HG03064 (cell line): ENCODE results near the gene AGXT2.
"Not testable (repeated sequence)": the region's sequence is repeated elsewhere in the genome, so short reads cannot be mapped to it uniquely, and the experiment has no call there.

Source experiments
- ATAC-seq: cut with Tn5 transposase; IDR thresholded peaks from one replicate; pipeline ENCODE4 v1.9.1; 2021; ENCODE audit warnings: low read depth; ENCODE audit not compliant: unreplicated experiment

Gene AGXT2

DNA sequence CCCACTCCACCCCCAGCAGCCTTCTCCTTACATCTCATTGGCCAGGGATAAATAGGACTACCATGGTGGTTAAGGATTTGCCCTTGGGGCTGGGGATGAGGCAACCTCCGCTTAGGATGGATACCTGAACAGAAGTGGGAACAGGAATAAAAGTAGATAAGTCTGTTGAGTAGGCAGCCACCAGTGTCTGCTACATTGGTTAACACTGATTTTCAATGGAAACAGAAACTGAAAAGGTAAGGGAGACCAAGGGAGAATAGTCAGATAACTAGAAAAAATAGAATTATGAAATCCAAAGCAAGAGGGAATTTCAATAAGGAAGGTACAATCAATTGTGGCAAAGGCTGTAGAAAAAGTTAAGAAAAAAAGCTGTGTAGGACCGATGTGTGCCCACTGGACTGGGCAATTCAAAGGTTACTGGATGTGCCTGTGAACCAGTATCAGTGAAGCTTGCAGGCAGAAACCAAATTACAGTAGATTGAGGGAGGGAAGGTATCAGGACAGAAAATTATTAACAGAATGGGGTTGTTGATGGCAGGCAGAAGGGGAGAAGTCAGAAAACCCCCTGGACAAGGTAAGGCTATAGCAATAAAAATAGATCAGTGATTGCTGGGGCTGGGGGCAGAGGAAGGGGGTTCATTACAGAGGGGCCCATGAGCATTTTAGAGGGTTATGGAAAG is 69.7 kb downstream of the AGXT2 start:
- ATAC-seq: peak; percentile 81

DNA sequence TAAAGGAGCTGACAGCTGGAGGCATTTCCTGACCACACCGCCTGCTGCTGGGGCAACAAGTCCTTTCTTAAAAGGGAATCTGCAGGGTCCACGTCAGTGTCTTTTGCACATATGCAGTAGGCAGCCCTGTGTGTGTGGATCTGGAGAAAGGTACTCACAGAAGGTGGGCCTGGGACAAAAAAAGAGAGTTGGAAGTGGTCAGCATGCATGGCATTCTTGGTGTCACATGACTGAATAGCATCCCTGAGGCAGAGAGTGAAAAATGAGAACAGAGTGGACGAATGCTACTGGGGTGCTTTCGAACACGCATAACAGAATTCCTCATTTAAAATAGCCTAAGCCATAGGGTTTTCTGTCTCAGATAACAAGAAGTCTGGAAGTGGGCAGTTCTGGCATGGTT is 71.4 kb downstream of the AGXT2 start:
- ATAC-seq: no peak

DNA sequence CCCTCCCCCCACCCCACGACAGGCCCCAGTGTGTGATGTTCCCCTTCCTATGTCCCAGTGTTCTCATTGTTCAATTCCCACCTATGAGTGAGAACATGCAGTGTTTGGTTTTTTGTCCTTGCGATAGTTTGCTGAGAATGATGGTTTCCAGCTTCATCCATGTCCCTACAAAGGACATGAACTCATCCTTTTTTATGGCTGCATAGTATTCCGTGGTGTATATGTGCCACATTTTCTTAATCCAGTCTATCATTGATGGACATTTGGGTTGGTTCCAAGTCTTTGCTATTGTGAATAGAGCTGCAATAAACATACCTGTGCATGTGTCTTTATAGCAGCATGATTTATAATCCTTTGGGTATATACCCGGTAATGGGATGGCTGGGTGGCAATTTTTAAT is 76.1 kb downstream of the AGXT2 start:
- ATAC-seq: not testable (repeated sequence)

DNA sequence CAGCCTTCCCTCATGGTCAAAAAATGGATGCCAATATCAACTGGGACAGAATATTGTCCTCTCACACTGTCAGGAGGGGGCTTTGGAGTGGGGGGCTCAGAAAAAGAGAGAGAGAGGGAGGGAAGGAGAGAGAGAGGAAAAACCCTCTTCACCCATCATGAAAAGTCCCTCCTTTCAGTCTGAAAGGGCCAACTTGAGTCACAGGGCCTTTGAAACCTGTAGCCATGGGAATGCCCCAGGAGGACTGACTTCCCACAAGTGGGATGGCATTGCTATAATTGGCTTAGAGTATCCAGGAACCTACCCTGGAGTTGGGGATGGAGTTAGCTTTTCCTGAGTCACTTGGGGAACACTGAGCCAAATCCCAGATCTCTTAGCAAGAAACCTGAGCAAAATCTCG is 77.2 kb downstream of the AGXT2 start:
- no peak for ATAC-seq

DNA sequence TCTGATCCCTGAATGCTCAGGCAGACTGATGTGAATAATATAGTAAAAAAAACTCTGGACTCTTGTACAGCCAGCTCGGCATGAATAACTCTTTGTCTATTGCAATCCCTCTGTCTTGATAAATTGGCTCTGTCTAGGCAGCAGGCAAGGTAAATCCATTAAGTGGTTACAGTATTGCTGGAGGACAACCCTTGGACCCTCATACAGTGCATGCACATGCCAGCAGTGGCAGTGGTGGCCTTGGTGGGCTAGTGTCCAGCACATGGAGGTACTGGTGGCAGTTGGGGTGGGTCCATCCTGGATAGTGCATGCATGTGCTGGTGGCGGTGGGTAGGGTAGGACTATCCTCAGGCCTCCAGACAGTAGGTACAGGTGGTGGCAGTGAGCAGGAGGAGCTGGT is 79.5 kb downstream of the AGXT2 start:
- no peak for ATAC-seq

DNA sequence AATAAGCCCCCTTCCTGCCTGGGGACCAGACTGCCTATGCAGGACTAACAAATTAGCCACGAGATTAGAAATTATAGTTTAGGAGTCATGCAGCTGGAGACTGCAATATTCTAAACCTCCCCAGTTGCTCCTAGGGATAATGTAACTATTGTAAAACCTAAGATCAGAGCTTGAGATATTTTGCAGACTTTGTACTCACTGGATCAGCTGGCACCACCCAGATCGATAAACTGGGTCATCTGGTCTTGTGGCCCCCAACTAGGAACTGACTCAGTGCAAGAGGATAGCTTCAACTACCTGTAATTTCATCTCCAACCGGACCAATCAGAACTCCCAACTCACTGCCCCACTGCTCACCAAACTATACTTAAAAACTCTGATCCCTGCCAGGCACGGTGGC is 80.2 kb downstream of the AGXT2 start:
- no peak for ATAC-seq

DNA sequence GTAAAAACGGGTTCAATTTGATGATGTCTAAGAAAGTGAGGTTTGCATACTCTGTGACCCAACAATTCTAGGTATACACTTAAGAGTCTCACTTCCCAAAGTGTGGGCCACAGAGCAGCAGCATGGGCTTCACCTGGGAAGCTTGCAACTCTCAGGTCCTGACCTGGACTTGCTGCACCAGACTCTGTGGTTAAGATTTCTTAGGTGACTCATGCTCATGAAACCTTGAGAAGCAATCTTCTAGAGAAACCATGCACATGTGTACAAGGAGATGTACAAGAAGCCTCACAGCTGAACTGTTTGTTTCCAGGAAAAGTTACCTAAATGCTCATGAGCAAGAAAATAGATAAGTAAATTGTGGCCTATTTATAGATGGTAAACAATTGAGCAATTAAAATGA is 88.4 kb downstream of the AGXT2 start:
- no peak for ATAC-seq

DNA sequence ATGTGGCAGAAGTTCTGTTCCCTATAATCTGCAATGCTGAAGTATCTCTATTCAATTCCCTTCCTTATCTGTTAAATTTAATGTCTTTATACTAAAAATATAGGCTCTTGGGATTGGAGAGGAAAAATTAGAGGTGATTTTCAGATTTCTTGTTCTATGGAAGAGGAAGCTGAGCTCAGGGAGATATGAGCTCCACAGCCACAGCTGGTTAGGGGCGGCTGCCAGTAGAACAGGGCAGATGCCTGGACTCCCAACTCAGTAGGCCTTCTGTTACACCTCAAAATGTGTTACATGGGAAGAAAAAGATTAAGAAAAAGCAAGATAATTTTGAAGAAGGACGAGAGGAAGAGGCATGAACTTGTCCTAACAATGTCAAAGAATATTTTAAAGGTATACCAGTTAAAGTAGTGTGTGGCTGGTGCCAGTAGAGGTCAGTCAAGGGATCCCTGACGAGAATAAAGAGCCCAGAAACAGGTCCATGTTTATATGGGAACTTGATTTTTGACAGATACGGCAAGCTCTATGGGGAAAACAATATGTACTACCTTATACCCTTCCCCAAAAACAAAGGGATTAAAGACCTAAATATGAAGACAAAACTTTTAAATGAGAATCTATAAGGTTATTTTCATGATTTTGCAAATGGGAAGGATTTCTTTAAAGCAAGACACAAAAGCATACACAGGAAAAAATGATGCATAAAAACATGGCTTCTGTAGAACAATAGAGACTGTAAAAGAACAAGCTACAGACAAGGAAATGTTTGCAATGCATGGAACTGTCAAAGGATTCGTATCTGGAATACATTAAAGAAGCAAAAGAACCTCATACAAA is 89.7 kb downstream of the AGXT2 start:
- no peak for ATAC-seq

DNA sequence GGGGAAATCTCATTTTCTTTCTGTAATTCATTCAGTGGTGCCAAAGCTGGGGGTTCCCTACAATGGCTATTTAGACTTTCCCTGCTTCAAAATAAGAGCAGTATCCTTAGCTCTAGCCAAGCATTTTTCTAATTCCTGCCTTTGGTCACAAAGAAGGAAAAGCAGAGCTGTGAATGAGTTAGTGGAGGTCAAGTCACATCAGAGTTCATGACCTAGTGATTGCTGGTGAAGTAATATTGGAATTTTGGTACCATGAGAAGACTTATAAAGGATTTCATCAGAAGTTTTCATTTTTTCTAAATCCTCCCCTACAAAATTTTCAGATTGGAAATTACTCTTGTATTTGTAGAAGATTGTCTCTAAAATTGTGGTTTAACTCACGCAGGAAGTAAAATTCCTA is 90.4 kb downstream of the AGXT2 start:
- no peak for ATAC-seq
